ENCODE data around the gene HOXD12.

The HOXD12 gene

GRCh38 chr2:176107731-176108181, 8.2 kb downstream of the HOXD12 start:
- DNase-seq = no peak

DNA sequence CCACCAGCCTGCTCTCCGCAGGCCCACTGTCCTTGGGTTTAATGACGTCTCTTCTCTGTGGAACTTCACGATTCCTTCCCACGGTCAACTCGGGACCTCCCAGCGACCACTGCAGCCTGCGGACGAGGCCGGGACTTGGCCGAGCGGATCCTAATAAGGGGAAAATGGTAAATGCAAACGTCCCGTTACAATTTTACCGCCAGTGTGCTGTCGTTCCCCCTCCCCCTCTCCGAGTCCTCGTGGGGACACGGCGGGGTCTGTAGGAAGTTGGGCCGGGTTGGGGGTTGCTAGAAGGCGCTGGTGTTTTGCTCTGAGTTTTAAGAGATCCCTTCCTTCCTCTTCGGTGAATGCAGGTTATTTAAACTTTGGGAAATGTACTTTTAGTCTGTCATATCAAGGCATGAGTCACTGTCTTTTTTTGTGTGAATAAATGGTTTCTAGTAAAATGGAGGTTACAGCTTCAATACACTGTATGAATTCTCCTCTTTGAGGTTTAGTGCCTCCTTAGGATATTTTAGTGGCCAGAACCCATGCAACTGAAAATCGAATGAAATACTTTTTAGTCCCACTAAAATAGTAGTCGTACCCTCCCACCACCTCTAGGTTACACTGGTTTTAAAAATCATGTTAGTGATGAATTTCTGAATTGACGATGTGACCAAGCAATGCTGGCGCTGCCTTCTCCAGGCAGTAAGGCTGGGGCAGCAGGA, 9.8 kb downstream of the HOXD12 start:
- DNase-seq = no peak

- no peak for DNase-seq
These were observed 10.4 kb downstream of the HOXD12 start for GRCh38 chr2:176109946-176110345.

DNA sequence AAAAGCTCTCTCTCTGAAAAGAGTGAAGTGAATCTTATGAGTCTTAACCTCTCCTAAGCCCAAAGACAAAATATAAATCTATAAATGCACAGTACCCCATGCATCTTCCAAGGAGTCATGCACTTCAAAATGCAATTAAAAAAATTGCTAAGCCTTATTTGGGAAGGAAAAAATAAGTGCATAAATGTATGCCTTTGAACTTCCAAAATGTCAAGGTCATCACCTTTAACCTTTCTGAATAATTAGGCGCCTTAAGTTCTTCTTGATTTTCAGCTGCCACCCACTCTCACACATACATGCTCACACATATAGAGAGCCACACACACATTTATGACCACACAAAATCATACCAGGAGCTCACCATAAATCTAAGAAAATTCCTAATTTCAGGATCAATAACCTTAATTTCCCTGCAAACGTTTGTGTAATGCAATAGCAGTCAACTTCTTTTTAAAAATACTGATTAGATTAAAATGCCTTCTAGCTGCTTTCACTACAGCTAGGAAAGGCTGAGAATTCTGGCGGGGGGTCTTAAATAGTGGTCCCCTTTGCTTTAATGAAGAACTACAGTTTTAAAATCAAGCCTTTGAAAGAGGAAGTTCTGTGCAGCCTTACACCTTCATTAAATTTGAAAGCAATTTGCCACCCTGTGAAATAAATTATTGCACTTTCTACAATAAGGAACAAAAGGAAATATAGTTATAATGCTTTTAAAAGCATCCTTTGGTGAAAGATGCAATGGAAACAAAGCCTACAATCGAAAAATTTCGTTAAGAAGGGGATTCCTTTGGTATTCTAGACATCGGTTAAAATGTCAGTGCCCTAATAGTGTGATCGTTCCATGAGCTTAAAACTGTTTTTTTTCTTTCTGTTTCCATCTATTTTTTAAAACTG, 11.1 kb downstream of the HOXD12 start:
- DNase-seq = no peak

DNA sequence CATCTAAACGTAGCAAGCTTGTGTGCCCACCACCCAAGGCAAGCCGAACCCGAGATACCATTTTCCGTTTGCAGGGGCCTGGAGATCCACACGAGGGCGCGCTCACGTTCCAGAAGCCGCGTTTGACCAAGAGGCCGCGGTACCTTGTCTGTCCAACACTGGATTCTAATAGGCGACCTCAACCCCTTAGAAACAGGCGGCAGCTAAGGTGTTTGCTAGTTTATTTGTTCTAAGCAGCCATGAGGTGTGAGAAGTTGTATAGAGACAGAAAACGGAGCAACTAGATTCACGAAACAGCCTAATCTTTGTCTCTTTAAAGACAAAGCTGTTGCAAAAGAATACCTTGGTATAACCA, 11.7 kb downstream of the HOXD12 start:
- no peak for DNase-seq

DNA sequence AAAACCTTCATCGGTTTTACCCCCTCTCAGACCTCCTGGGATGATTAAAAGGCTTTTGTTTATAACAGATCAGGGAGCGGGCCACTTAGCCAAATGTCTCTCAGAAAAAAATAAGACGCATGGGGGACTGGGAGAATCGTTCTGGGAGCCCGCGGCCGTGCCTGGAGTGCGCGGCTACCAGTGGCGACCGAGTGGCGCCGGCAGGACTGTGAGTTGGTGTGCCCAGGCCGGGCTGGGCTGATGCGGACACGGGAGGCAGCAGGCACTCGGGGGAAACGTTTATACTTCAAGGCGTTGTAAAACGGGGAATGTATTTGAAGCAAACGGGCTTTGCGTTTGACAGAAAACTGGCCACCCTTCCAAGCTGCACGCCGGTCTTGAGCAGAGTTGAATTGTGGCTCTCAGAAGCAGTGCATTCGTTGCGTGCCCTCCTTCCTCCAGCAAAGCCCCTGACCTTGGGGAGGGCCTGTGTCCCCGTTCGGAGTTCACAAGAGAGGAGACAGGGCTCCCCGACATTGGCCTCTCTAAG, 12.3 kb downstream of the HOXD12 start:
- DNase-seq = no peak

DNA sequence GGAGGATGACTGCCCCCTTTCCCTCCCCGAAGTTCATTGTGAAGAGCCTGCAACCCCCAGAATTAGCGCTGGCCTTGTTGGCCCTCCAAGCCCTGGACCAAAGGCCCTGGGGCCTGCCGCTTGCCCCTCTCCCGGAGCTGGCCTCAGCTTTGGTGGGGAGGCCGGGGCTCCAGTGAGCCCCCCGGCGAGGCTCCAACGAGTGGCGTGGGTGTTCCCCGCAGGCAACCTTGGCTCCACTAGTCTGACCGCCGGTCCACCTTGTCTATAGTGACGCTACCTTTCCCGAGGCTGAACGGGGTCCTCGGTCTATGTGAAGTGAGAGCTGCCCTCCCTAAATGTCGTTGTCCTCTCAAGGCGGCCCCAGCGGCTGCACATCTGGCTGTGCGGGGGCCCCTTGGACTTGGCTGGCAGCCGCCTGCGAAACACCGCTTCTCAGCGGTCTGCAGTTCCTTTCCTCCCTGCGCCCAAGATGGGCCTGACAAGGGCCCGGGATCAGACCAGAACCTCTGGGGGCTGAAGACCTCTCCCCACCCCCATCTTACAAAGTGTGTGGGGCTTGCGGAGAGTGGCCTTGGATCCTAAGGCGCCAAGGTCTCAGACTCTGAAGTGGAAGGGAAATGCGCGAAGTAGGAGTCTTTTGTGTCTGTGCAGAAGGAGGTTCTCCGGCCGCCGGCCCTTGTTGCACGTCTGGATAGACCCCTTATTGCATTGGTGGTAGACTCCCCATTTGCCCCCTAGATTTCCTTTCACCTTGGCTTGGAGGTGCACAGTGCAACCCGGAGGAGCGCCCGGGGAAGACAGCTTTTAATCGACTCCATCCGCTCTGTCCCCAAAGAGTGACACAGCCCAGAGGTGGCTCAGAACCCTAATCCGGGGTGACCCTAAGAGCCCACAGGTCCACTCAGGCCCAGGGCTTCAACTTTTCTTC, 13.0 kb downstream of the HOXD12 start:
- no peak for DNase-seq

DNA sequence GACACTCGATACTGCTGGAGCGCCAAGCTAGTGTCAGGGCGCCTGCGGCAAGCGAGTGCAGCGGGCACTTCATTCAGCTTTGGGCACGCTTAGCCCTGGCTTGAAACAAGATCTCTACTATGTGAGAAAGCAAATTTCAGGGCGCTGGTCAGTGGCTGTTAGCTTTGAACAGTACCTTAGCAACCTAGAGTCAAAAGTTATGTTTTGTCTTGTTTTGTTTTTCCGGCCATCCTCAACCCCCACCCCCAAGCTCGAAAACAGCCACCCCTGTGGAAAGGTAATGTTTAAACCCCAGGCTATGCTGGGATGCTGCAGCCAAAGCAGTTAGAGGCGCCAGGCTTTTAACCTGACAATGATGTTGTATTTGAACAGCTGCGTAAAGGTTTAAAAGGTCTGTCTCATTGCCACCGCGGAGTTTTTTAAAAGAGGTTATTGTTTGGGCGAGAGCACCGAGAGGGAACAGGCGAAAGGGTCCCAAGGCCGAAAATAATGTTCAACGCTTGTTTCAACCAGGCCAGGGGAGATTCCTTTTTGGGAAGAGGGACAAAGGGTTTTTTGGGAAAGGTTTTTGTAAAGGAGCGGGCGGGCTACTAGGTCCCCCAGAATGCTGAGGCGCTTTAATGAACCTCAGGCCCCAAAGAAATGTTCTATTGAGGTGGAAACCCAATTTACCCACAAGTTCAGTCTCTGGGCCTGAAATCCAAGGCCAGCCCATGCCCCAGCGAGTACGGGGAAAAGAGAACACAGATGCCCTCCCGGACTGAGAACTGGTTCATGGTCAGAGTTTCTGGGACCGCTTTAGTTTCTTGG, 14.7 kb downstream of the HOXD12 start:
- no peak for DNase-seq

- no peak for DNase-seq
These were observed 15.5 kb downstream of the HOXD12 start for GRCh38 chr2:176114930-176115625.

GRCh38 chr2:176115883-176116813, 16.6 kb downstream of the HOXD12 start, which contains the start of gene HOXD10:
HOXD10 (plus strand) TSS chr2:176116778; CDS start chr2:176116834, 56 bp downstream.
- no peak for DNase-seq

GRCh38 chr2:176117162-176117822, 17.7 kb downstream of the HOXD12 start:
- DNase-seq = no peak

- DNase-seq = no peak
These were observed 18.3 kb downstream of the HOXD12 start for GRCh38 chr2:176117823-176118371.

- no peak for DNase-seq
These were observed 19.2 kb downstream of the HOXD12 start for GRCh38 chr2:176118601-176119339.

- no peak for DNase-seq
These were observed 21.0 kb downstream of the HOXD12 start for GRCh38 chr2:176120364-176121189.

- no peak for DNase-seq
These were observed 21.8 kb downstream of the HOXD12 start for GRCh38 chr2:176121190-176122051.

DNA sequence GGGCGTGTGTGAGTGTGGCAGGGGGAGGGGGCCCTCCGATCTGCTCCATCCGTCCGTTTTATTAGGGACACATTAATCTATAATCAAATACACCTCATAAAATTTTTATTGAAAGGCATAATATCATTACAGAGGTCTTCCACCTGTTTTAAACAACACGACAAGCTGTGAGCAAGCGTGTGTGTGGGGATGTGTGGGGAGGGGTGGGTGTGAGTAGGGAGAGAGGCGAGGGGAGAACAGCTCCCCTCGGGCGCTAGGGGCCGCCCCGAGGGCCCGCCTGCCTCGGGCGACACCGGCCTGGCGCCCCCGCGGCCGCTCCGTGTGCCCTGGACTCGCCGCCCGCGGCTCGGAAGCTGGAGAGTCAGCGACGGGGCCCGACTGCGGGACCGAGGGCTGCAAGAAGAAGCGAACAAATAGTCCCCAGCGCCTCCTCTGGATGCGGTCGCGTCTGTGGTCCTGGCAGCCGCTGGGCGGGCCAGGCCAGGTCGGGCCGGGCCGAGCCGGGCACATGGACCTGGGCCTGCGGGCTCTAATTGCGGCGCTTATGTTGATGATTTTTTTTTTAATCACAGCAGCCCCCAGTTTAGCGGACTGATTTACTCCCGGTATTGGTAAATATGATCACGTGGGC, 22.6 kb downstream of the HOXD12 start:
- DNase-seq = no peak
